HEK293T (cell line): ENCODE measurements around the gene GGTLC1.
"Not testable (repeated sequence)": the region's sequence is repeated elsewhere in the genome, so short reads cannot be mapped to it uniquely, and the experiment has no call there.

Experiments used
- CTCF ChIA-PET: fragments of 350-600 bp; formaldehyde crosslinking; extraction: SDS; loops from one replicate; lab custom pipeline; 2021; ENCODE audit warnings: antibody characterized with exemption, inconsistent platforms; lab: Yijun Ruan, JAX
- POLR2A ChIA-PET: fragments of 350-600 bp; formaldehyde crosslinking; extraction: SDS; loops from one replicate; lab custom pipeline; 2020; ENCODE audit warnings: antibody characterized with exemption, inconsistent platforms; lab: Yijun Ruan, JAX
- DNase-seq: peaks from one replicate; pipeline ENCODE4 v3.0.0; 2012; ENCODE audit warnings: mixed read lengths; ENCODE audit errors: extremely low spot score
- ARNT ChIP-seq: fragments of 450-650 bp; IDR thresholded peaks from 2 replicates; pipeline ENCODE4 v1.6.1; 2017; ENCODE audit warnings: mild to moderate bottlenecking
- BHLHE40 ChIP-seq: fragments of 450-650 bp; IDR thresholded peaks from 2 replicates; pipeline ENCODE4 v1.6.1; 2016; ENCODE audit warnings: mild to moderate bottlenecking, moderate library complexity, borderline replicate concordance
- CTBP1 ChIP-seq: fragments of 450-650 bp; IDR thresholded peaks from 2 replicates; pipeline ENCODE4 v1.6.1; 2016; ENCODE audit warnings: borderline replicate concordance
- FOXA1 ChIP-seq: fragments of 450-650 bp; IDR thresholded peaks from 2 replicates; pipeline ENCODE4 v1.6.1; 2016; ENCODE audit warnings: mild to moderate bottlenecking
- FOXM1 ChIP-seq: fragments of 450-650 bp; IDR thresholded peaks from 2 replicates; pipeline ENCODE4 v1.6.1; 2017; ENCODE audit warnings: mild to moderate bottlenecking, borderline replicate concordance
- HDGF ChIP-seq: fragments of 450-650 bp; IDR thresholded peaks from 2 replicates; pipeline ENCODE4 v1.6.1; 2017; ENCODE audit warnings: antibody characterized with exemption, borderline replicate concordance
- L3MBTL2 ChIP-seq: fragments of 450-650 bp; conservative IDR thresholded peaks from 2 replicates; pipeline ENCODE4 v1.6.1; 2016; ENCODE audit warnings: mild to moderate bottlenecking
- LEF1 ChIP-seq: fragments of 450-650 bp; IDR thresholded peaks from 2 replicates; pipeline ENCODE4 v1.6.1; 2017; ENCODE audit warnings: mild to moderate bottlenecking, borderline replicate concordance
- NFRKB ChIP-seq: fragments of 450-650 bp; IDR thresholded peaks from 2 replicates; pipeline ENCODE4 v1.6.1; 2016; ENCODE audit warnings: mild to moderate bottlenecking, moderate library complexity
- PKNOX1 ChIP-seq: fragments of 450-650 bp; IDR thresholded peaks from 2 replicates; pipeline ENCODE4 v1.6.1; 2016
- SP1 ChIP-seq: fragments of 450-650 bp; IDR thresholded peaks from 2 replicates; pipeline ENCODE4 v1.6.1; 2017
- SUZ12 ChIP-seq: fragments of 450-650 bp; IDR thresholded peaks from 2 replicates; pipeline ENCODE4 v1.6.1; 2016; ENCODE audit warnings: mild to moderate bottlenecking
- TARDBP ChIP-seq: fragments of 450-650 bp; IDR thresholded peaks from 2 replicates; pipeline ENCODE4 v1.6.1; 2016
- ZNF384 ChIP-seq: fragments of 450-650 bp; IDR thresholded peaks from 2 replicates; pipeline ENCODE4 v1.6.1; 2016

Gene GGTLC1

DNA sequence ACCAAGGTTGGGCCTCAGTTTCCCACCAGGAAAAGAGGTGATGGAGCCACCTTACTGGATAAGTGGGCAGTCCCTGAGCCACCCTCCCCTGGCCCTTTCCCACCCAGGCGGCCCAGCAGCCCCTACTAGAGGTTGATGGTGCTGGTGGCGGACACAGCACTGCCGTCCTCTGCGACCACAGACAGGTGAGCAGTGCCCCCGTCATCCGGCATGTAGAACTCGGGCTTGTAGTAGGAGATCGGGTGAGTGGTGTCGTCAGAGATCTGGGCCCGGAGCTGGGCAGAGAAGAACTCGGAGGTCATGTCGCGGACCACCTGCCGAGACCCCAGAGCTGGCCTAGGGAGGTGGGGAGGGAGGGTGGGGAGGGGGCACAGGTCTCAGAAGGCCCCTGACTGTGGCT, 2.3 kb downstream of the GGTLC1 start:
- DNase-seq, CTCF ChIA-PET, POLR2A ChIA-PET: not testable (repeated sequence)

GRCh38 chr20:23985790-23986225, 2.8 kb downstream of the GGTLC1 start:
- POLR2A ChIA-PET, CTCF ChIA-PET, DNase-seq: not testable (repeated sequence)

- DNase-seq, CTCF ChIA-PET, POLR2A ChIA-PET: not testable (repeated sequence)
Measured at GRCh38 chr20:23985066-23985789, 3.4 kb downstream of the GGTLC1 start.

GRCh38 chr20:23984476-23985023, 4.0 kb downstream of the GGTLC1 start:
- DNase-seq, CTCF ChIA-PET, POLR2A ChIA-PET: not testable (repeated sequence)

DNA sequence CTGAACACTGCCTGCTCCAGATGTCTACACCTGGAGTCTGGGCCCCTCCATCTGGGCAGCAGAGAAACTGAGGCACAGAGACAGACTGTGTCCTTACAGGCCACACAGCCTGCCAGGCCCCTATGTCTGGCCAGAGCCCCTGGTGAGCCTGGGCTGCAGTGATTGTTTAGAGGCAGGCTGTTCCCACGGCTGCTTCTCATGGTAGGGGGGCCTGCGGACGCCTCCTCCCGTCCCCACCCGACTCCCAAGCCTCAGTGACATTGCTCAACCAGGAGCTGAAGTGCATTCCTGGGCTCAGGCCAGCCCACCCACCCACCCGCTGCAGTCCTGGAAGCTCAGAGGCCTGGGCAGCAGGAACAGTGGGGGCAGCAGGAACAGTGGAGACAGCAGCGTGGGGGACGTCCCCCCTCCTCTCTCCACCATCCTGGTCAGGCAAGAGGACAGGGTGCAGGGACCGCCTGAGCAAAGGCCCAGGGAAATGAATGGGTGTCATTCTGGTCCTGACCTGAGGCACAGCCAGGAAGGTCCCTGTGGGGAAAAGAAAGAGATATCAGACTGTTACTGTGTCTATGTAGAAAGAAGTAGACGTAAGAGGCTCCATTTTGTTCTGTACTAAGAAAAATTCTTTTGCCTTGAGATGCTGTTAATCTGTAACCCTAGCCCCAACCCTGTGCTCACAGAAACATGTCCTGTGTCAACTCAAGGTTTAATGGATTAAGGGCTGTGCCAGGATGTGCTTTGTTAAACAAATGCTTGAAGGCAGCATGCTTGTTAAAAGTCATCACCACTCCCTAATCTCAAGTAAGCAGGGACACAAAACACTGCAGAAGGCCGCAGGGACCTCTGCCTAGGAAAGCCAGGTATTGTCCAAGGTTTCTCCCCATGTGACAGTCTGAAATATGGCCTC, 6.2 kb downstream of the GGTLC1 start:
- DNase-seq, POLR2A ChIA-PET, CTCF ChIA-PET: not testable (repeated sequence)

DNA sequence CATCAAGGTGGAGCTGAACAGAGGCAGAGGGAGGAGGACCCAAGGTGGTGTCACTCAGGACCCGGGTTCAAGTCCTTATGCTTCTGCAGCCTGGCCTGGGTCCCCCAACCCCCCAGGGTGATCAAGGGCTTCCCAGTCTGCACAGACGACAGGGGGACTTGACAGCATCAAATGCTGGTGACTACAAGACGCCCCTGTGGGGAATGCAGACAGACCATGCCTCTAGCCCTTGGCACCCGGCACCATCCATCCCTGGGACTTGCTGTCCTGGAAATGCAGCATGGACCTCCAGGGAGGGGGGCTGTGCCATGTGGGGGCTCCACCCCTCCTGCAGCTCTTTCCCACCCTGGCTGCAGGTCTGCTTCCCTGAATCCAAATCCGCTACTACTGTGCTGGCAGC, 7.1 kb downstream of the GGTLC1 start:
- POLR2A ChIA-PET, CTCF ChIA-PET, DNase-seq: not testable (repeated sequence)

DNA sequence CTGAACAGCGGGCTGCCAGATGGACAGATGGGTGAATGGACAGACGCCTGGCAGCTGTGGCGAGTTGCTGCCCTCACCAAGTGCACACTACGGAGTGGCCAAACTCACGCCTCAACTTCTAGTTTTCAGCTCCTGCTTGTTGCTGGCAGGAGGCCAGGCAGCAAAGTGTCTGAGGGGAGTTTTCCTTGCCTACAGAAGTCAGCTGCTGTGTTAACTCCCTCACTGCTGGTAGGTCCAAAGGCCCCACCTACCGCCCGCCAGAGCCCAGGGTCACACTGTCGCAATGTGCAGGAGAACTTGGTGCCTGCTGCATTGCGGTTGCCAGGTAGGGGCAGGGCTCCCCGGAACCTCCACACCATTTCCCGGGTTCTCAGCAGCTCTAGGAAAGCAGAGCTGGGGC, 7.6 kb downstream of the GGTLC1 start:
- CTCF ChIA-PET, POLR2A ChIA-PET: not testable (repeated sequence)

GRCh38 chr20:23979899-23980811, 8.4 kb downstream of the GGTLC1 start:
- DNase-seq, CTCF ChIA-PET, POLR2A ChIA-PET: not testable (repeated sequence)

More for the DNA sequence above, 7.6 kb downstream of the GGTLC1 start:
- DNase-seq, result not testable (repeated sequence)

DNA sequence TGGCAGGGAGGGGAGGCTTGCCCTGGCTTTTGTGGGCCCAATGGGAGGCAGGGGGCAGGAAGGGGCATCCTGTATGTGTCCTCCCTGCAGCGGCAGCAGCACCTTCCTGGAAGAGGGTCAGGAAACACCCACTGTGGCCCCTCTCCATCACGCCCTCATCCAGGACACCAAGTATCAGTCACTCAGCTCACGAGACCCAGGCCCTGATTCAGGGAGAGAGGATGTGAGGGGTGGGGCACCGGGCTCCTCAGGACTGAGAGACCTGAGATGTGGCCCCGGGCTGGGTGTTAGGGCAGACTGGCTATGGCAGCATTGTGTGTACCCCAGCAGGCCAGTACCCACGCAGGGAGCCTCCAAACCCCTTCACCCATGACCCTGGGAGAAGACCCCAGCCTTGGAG, 9.2 kb downstream of the GGTLC1 start:
- POLR2A ChIA-PET, CTCF ChIA-PET, DNase-seq: not testable (repeated sequence)

DNA sequence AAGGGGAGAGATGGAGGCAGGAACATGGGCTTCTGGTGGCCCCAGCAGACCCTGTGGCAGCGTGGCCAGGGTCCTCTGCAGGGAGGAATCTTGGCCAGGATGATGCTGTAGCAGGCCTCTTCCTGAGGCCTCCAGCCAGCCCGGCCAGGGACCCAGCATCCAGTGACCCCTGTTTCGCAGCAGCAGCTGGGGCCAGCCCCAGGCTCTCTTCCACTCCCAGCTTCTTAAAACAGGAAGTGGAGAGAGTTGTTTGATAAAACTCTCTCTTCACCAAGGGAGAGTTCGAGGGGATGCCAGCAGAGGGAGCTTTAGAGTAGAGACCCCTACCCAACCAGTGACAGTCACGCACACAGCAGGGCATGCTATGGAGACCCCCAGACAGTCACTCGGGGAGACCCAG, 10.1 kb downstream of the GGTLC1 start:
- POLR2A ChIA-PET, DNase-seq: not testable (repeated sequence)
- CTCF ChIA-PET, result interaction anchor here (1.1 kb wide), 1 partner anchor 12 kb away, joined by 3 read pairs; no protein-coding TSS in a partner anchor

GRCh38 chr20:23974966-23975365, 13.6 kb downstream of the GGTLC1 start:
- TF ChIP-seq ARNT (no peak), FOXM1 (no peak), LEF1 (no peak), SUZ12 (no peak), FOXA1 (no peak), NFRKB (no peak), L3MBTL2 (no peak), TARDBP (no peak), ZNF384 (no peak), HDGF (no peak), SP1 (no peak), PKNOX1 (no peak), BHLHE40 (no peak), CTBP1 (no peak)

More at GRCh38 chr20:23974966-23975365, 13.6 kb downstream of the GGTLC1 start:
- DNase-seq, result no peak
- POLR2A ChIA-PET, result no interaction called here
- CTCF ChIA-PET, result no interaction called here
